NOMO-1 treated with dmso at 0.1 percent for 144 hours (cell line): ENCODE measurements around the gene PUS3.
A peak's percentile ranks its signal among the peaks of the same experiment; 100 is the strongest.
"Not testable (repeated sequence)": the region's sequence is repeated elsewhere in the genome, so short reads cannot be mapped to it uniquely, and the experiment has no call there.

Source experiments
- DNase-seq: peaks from one replicate; lab custom pipeline; 2025; ENCODE audit not compliant: unreplicated experiment; lab: John Stamatoyannopoulos, UW

The PUS3 gene

GRCh38 chr11:125922156-125922555, 19.1 kb upstream of the PUS3 start:
- DNase-seq, result no peak

- no peak for DNase-seq
These were observed 18.0 kb upstream of the PUS3 start for GRCh38 chr11:125921042-125921441.

- no peak for DNase-seq
These were observed 15.3 kb upstream of the PUS3 start for GRCh38 chr11:125918140-125918840.

- no peak for DNase-seq
These were observed 13.8 kb upstream of the PUS3 start for GRCh38 chr11:125916683-125917347.

- not testable (repeated sequence) for DNase-seq
These were observed 11.6 kb upstream of the PUS3 start for GRCh38 chr11:125914601-125915000.

- no peak for DNase-seq
These were observed 7.3 kb upstream of the PUS3 start for GRCh38 chr11:125910226-125910849.

GRCh38 chr11:125904678-125905077, 1.7 kb upstream of the PUS3 start:
- DNase-seq, result no peak

- DNase-seq, result no peak
These were observed 979 bp upstream of the PUS3 start, which contains the start of gene DDX25 for GRCh38 chr11:125903711-125904659. TSS of gene DDX25 (plus strand) at chr11:125904508. CDS start at chr11:125904518, 10 bp downstream.

GRCh38 chr11:125902277-125902926, 604 bp downstream of the PUS3 start:
- DNase-seq, result no peak

- DNase-seq, result no peak
These were observed 1.1 kb downstream of the PUS3 start for GRCh38 chr11:125901872-125902271.

GRCh38 chr11:125892994-125893393, 10.0 kb downstream of the PUS3 start:
- no peak for DNase-seq

- DNase-seq, result no peak
These were observed 10.9 kb downstream of the PUS3 start for GRCh38 chr11:125892071-125892470.

GRCh38 chr11:125890447-125891100, 12.4 kb downstream of the PUS3 start:
- DNase-seq, result no peak

GRCh38 chr11:125887373-125888324, 15.4 kb downstream of the PUS3 start, which contains the start of gene HYLS1:
TSS of gene HYLS1 (plus strand) at chr11:125887668. CDS start at chr11:125899369, 11,701 bp downstream.
- DNase-seq, result peak; percentile 92

GRCh38 chr11:125886997-125887372, 16.0 kb downstream of the PUS3 start:
- DNase-seq, result peak; percentile 37

- DNase-seq, result no peak
These were observed 19.6 kb downstream of the PUS3 start for GRCh38 chr11:125883375-125883774.

GRCh38 chr11:125881291-125881690, 21.7 kb downstream of the PUS3 start:
- DNase-seq, result no peak

- no peak for DNase-seq
These were observed 28.4 kb downstream of the PUS3 start for GRCh38 chr11:125874556-125875124.
